HFF-Myc (cell line): ENCODE measurements around the gene TSEN15.

ENCODE experiments used
- DNase-seq: peaks from one replicate; pipeline ENCODE4 v3.0.0-alpha.2; 2011; ENCODE audit warnings: low read depth; ENCODE audit errors: extremely low read depth
- H3K4me3 ChIP-seq: replicated peaks from 2 replicates; pipeline ENCODE4 v1.5.1; 2011; ENCODE audit warnings: low read depth, mild to moderate bottlenecking, control low read depth, low read length
- TF ChIP-seq, protein P1 (sequence below): IDR thresholded peaks from 2 replicates; pipeline ENCODE4 v1.5.1; 2012; ENCODE audit warnings: mild to moderate bottlenecking, low read depth, low read length, control low read depth; ENCODE audit errors: missing control alignments

TSEN15 gene

GRCh38 chr1:184051485-184052193, at the start of gene TSEN15:
TSEN15 (plus strand) TSS chr1:184051730; CDS start chr1:184051756, 26 bp downstream.
- no peak for DNase-seq
- TF ChIP-seq, protein P1, sequence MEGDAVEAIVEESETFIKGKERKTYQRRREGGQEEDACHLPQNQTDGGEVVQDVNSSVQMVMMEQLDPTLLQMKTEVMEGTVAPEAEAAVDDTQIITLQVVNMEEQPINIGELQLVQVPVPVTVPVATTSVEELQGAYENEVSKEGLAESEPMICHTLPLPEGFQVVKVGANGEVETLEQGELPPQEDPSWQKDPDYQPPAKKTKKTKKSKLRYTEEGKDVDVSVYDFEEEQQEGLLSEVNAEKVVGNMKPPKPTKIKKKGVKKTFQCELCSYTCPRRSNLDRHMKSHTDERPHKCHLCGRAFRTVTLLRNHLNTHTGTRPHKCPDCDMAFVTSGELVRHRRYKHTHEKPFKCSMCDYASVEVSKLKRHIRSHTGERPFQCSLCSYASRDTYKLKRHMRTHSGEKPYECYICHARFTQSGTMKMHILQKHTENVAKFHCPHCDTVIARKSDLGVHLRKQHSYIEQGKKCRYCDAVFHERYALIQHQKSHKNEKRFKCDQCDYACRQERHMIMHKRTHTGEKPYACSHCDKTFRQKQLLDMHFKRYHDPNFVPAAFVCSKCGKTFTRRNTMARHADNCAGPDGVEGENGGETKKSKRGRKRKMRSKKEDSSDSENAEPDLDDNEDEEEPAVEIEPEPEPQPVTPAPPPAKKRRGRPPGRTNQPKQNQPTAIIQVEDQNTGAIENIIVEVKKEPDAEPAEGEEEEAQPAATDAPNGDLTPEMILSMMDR: no peak
- H3K4me3 ChIP-seq: peak within 1 kb of the TSS; percentile 91

DNA sequence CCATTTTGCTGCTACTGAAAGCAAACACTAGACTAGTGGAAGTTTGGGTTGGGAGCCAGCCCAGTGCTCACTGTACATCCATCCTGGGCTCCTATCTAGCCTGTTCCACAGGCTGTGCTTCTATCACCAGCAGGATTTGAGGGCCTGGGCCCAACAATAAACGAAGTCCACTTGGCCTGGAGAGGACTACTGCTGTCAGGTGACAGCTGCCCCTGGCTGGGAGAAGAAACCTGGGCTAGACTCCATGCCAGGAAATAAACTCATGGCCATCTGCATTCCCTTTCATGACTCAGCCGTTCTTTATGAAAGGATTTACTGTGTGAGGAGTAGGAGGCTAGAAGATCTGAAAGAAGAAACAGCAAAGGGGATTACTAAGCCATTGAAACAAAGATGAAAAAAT, 49.5 kb upstream of the TSEN15 start:
- no peak overlapping the region for H3K4me3 ChIP-seq
- DNase-seq: peak; percentile 57
- TF ChIP-seq, protein P1: no peak

DNA sequence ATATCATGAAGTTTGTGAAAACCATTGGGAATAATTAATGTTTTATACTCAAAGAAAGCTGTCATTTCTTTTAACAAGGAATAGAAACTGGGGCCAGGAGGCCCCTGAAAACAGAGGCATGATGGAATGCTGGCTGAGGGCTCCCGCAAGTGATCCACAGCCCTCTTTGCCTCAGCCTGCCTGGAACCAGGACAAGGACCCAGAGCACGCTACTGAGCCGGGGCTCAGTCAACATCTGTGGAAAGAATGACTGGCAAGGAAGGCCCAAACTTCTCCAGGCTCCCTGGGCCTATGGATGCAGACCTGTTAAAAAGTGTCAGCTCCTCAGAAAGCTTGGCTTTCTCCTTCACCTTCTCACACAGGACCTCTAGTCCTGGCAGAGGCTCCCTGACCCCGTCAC, 46.6 kb upstream of the TSEN15 start:
- TF ChIP-seq, protein P1: no peak
- DNase-seq: no peak
- H3K4me3 ChIP-seq: no peak overlapping the region

DNA sequence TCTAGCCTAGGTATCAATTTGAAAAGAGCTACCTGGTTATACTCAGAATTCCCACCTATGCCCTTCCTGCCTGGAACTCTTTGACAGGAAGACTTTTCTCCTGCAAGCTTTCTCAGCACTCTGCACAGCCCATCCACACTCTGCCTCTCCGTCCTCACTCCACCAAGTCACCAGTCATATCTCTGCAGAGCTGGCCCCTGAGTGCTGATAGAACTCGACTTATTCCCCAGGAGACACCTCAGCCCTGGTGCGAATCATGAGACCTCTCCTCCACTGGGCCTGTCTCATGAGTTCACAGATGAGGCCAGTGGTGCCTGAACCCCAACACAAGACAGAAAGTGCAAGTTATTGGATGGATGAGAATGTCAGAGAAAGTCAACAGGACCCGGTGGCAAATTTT, 46.0 kb upstream of the TSEN15 start:
- H3K4me3 ChIP-seq: no peak overlapping the region
- TF ChIP-seq, protein P1: no peak
- DNase-seq: no peak

DNA sequence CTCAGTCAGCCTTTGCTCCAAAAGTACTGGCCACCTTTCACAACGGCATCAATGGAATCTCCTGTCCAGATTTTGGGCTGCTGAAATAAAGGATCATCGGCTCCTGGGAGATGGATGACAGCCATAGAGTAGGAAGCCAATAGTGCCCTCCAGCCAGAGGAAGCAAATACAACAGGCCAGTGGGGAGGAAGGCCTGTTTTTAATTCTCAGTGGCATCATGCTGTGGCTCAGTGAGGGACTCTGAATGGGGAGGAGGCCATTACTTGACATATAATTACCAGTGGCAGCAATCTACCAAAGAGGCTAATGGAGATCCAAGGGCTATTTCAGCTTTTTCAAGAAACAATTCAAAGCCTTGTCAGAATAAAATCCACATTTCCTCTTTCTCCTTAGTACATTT, 40.7 kb upstream of the TSEN15 start:
- no peak for DNase-seq
- H3K4me3 ChIP-seq: no peak overlapping the region
- TF ChIP-seq, protein P1: no peak

GRCh38 chr1:184012187-184012586, 39.3 kb upstream of the TSEN15 start:
- TF ChIP-seq, protein P1: no peak
- H3K4me3 ChIP-seq: no peak overlapping the region
- DNase-seq: no peak

DNA sequence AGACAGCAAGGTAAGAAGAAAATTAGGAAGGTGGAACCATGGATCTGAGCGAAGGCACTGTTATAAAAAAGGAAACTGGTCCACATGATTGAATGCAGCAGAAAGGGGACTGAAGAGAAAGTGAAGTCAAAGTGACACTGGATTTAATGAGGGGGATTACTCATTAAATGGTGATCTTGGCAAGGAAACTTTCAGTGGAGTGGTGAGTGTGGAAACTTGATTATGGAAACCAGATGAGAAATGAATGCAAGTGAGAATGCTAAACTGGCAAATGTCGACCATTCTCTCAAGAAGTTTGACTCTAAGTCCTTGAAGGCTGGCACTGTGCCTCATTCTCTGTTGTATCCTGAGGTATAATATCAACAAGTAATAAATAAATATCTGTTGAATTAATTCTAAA, 37.3 kb upstream of the TSEN15 start:
- no peak for DNase-seq
- H3K4me3 ChIP-seq: no peak overlapping the region
- TF ChIP-seq, protein P1: no peak
